Measurements from ENCODE around the gene CLIC3. TPM values are rescaled to one million over a fixed set of nuclear protein-coding genes. Genes with fewer than 3 reads are reported as not detected.

CLIC3 gene
- polyA plus RNA-seq, 1 donor from 2014 or later, result 3.5 TPM

DNA sequence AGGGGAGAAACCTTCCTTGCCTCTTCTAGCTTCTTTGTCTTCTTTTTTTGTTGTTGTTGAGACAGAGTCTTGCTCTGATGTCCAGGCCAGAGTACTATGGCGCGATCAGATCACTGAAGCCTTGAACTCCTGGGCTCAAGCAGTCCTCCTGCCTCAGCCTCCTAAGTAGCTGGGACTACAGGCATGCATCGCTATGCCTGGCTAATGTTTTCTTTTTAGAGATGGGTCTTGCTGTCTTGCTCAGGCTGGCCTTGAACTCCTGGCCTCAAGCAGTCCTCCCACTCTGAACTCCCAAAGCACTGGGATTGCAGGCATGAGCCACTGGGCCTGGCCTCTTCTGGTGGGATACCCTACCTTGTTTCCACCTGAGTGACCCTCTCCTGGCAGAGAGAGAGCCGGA is 7.5 kb downstream of the CLIC3 start:
- Mint-ChIP-seq H3K4me3 (peak overlapping the region in 1 of 4 donors; percentile 41), H3K27ac (peak overlapping the region in 1 of 3 donors; percentile 19), H3K9me3 (no peaks in the 10 kb centered on the region), H3K36me3 (peaks cover under 1% of the 10 kb centered on the region), H3K27me3 (peaks cover 17% of the 10 kb centered on the region), H3K4me1 (peaks cover 8 to 9% (median 9%) of the 10 kb centered on the region in 3 donors)

DNA sequence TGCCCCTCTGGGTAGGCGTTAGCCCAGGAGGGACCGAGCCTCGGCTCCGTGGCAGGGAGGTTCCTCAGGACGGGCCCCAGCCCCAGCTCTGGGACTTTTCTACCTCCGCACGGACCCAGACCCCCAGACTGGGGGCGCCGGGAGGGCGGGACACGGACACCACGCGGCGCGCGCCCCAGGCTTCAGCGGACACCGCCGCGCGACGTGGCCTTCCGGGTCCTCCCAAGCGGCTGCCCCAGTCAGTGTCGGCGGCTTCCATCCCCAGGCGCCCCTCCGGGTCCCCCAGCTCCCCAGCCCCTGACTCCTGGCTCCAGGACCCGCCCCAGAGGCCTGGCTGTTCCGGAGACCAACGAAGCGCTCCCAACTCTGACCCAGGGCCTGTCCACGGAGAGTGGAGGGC is 10.5 kb downstream of the CLIC3 start:
- Mint-ChIP-seq H3K27ac (peak overlapping the region in 1 of 3 donors; percentile 45), H3K4me3 (peak overlapping the region in 1 of 4 donors; percentile 37), H3K27me3 (peaks cover 30% of the 10 kb centered on the region), H3K9me3 (no peaks in the 10 kb centered on the region), H3K36me3 (peaks cover 2% of the 10 kb centered on the region), H3K4me1 (peaks cover 3 to 8% (median 7%) of the 10 kb centered on the region in 3 donors)

- Mint-ChIP-seq H3K9me3 (no peaks in the 10 kb centered on the region), H3K27me3 (peaks cover 30% of the 10 kb centered on the region), H3K4me3 (no peak overlapping the region), H3K27ac (no peak overlapping the region), H3K4me1 (peaks cover 3 to 7% (median 4%) of the 10 kb centered on the region in 3 donors), H3K36me3 (peaks cover 2% of the 10 kb centered on the region)
These were observed 11.3 kb downstream of the CLIC3 start for GRCh38 chr9:136985027-136985602.

DNA sequence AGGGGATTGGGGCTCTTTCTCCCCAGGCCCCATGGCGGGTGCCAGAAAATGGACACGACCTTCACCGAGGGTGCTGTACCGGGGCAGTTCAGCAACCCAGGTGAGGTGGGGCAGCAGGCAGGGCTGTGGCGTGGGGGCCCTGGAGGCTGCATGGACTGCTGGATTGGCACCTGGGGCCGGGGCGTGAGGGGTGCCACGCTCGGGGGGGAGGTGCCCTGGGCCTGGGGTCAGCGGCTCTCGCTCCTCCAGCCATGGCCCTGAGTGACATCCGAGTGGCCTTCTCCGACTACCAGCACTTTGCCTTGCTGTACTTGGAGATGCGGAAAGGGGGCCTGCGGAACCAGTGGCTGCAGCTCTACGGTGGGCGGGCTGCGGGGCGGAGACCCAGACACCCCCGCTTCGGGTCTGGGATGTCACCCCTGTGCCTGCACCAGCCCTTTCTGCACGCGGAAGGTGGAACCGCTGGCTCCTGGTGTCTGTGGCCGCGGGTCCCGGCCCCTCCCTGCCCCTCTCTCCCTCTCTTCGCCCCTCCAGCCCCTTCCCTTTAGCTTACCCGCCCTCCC is 11.8 kb downstream of the CLIC3 start:
- peaks cover 2% of the 10 kb centered on the region for H3K36me3 Mint-ChIP-seq
- H3K27ac Mint-ChIP-seq, result no peak overlapping the region
- peaks cover 3 to 7% (median 4%) of the 10 kb centered on the region in 3 donors for H3K4me1 Mint-ChIP-seq
- H3K4me3 Mint-ChIP-seq, result no peak overlapping the region
- peaks cover 30% of the 10 kb centered on the region for H3K27me3 Mint-ChIP-seq
- no peaks in the 10 kb centered on the region for H3K9me3 Mint-ChIP-seq

DNA sequence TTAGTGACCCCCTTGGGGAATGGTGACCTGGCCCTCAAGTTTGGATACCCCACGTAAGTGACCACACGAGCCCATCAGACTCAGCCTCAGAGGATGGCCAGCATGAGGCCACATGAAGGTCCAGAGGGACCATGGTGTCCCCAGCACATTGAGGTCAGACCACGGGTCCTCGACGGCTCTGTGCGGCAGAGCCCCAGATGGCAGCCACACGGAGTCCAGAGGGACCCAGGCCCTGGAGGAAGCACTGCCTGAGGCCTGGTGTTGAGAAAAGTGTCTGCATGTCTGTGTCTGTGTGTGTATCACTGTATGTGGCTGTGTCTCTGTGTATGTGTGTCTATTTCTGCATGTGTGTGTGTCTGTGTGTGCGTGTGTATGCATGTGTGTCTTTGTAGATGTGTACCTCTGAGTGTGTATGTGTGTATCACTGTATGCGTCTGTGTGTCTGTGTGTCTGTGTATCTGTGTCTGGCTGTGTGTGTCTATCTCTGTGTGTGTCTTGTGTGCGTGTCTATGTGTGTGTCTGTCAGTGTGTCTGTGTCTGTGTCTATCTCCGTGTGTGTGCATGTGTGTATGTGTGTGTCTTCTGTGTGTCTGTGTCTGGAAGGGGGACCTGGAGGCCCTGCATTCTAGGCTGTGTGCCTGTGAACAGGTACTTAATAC is 12.6 kb downstream of the CLIC3 start:
- peaks cover 0 to 7% (median 3%) of the 10 kb centered on the region in 3 donors for H3K4me1 Mint-ChIP-seq
- peak overlapping the region in 1 of 3 donors; percentile 71 for H3K27ac Mint-ChIP-seq
- H3K4me3 Mint-ChIP-seq, result no peak overlapping the region
- peaks cover 2% of the 10 kb centered on the region for H3K36me3 Mint-ChIP-seq
- peaks cover 28% of the 10 kb centered on the region for H3K27me3 Mint-ChIP-seq
- H3K9me3 Mint-ChIP-seq, result no peaks in the 10 kb centered on the region

- Mint-ChIP-seq H3K4me3 (no peak overlapping the region), H3K9me3 (no peaks in the 10 kb centered on the region), H3K27me3 (peaks cover 28% of the 10 kb centered on the region), H3K4me1 (peaks cover 0 to 7% (median 3%) of the 10 kb centered on the region in 3 donors), H3K36me3 (peaks cover 2% of the 10 kb centered on the region), H3K27ac (no peak overlapping the region)
These were observed 13.2 kb downstream of the CLIC3 start for GRCh38 chr9:136983167-136983566.

GRCh38 chr9:136982232-136983051 is 13.9 kb downstream of the CLIC3 start, which contains the start of gene LCNL1:
LCNL1 (plus strand) TSS chr9:136982993; CDS start chr9:136983587, 594 bp downstream.
- peaks cover 24% of the 10 kb centered on the region for H3K27me3 Mint-ChIP-seq
- peaks cover 0 to 5% (median 3%) of the 10 kb centered on the region in 3 donors for H3K4me1 Mint-ChIP-seq
- H3K36me3 Mint-ChIP-seq, result peaks cover 2% of the 10 kb centered on the region
- H3K27ac Mint-ChIP-seq, result peak within 1 kb of the TSS in 1 of 3 donors; percentile 71
- H3K9me3 Mint-ChIP-seq, result no peaks in the 10 kb centered on the region
- H3K4me3 Mint-ChIP-seq, result no peak within 1 kb of the TSS

GRCh38 chr9:136981588-136982231 is 14.7 kb downstream of the CLIC3 start:
- Mint-ChIP-seq H3K36me3 (peaks cover 2% of the 10 kb centered on the region), H3K4me1 (peaks cover 0 to 6% (median 5%) of the 10 kb centered on the region in 3 donors), H3K4me3 (no peak overlapping the region), H3K9me3 (no peaks in the 10 kb centered on the region), H3K27me3 (peaks cover 21% of the 10 kb centered on the region), H3K27ac (no peak overlapping the region)

- H3K9me3 Mint-ChIP-seq, result no peaks in the 10 kb centered on the region
- peaks cover 20% of the 10 kb centered on the region for H3K27me3 Mint-ChIP-seq
- H3K27ac Mint-ChIP-seq, result peak overlapping the region in 1 of 3 donors; percentile 26
- peaks cover 0 to 7% (median 3%) of the 10 kb centered on the region in 3 donors for H3K4me1 Mint-ChIP-seq
- peak overlapping the region in 1 of 4 donors; percentile 58 for H3K4me3 Mint-ChIP-seq
- H3K36me3 Mint-ChIP-seq, result peaks cover 2% of the 10 kb centered on the region
These were observed 15.5 kb downstream of the CLIC3 start for GRCh38 chr9:136980669-136981478.

DNA sequence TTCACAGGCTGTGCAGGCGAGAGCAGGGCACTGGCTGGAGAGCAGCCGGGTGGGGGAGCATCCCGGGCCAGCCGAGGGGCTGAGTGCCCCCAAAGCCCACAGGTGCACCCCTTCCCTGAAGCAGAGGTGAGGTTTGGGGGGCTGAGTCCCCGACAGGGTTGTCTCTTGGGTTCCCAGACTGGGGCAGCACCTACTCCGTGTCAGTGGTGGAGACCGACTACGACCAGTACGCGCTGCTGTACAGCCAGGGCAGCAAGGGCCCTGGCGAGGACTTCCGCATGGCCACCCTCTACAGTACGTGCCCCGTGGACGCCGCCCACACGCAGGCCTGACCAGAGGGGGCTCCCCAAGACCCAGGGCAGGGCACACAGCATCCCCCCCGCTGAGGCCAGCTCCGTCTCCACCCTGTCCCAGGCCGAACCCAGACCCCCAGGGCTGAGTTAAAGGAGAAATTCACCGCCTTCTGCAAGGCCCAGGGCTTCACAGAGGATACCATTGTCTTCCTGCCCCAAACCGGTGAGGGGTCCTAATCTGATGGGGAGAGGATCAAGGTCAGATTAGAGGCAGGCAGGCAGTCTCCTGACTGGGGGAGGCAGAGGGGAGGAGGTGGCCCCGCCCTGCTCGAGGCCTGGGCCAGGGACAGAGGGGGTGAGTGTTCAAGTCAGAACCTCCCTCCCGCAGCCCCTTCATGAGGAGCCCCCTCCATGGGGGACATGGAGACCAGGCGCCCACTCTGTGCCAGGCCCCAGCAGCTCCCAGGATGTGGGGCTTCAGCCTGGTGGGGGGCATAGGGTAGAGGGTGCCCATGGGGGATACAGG is 16.4 kb downstream of the CLIC3 start:
- H3K9me3 Mint-ChIP-seq, result no peaks in the 10 kb centered on the region
- peaks cover 20% of the 10 kb centered on the region for H3K27me3 Mint-ChIP-seq
- H3K36me3 Mint-ChIP-seq, result peaks cover 2% of the 10 kb centered on the region
- peaks cover 0 to 9% (median 5%) of the 10 kb centered on the region in 3 donors for H3K4me1 Mint-ChIP-seq
- H3K27ac Mint-ChIP-seq, result peak overlapping the region in 1 of 3 donors; percentile 10
- H3K4me3 Mint-ChIP-seq, result no peak overlapping the region

- Mint-ChIP-seq H3K9me3 (no peaks in the 10 kb centered on the region), H3K27ac (no peak overlapping the region), H3K36me3 (peaks cover 2% of the 10 kb centered on the region), H3K4me3 (no peak overlapping the region), H3K4me1 (peaks cover 0 to 8% (median 5%) of the 10 kb centered on the region in 3 donors), H3K27me3 (peaks cover 18% of the 10 kb centered on the region)
These were observed 17.4 kb downstream of the CLIC3 start for GRCh38 chr9:136978865-136979544.

DNA sequence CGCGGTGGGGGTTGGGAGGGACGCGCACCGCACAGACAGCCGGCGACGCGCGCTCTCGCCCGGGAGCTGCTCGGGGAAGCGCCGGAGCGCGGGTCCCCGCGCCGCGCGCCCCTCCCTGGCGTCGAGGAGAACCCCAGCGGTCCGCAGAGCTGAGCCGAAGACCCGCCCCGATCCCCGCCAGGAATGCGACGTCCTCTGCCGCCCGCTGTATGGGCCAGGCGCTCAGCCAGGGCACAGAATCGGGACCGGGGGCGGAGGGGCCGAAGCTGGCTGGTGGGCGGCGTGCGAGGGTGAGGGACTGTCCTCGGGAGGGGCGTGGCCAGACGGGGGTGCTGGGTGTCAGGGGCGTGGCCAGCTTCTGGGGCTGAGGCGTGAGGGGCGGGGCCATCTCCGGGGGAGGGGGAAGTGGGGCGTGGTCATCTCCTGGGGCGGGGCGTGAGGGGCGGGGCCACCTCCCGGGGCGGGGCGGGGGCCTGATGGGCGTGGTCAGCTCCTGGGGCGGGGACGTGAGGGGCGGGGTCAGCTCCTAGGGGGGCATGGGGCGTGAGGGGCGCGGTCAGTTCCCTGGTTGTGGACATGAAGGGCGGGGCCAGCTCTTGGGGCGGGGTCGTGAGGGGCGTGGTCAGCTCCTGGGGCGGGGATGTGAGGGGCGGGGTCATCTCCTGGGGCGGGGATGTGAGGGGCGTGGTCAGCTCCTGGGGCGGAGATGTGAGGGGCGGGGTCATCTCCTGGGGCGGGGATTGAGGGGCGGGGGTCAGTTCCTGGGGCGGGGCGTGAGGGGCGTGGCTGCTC is 18.1 kb downstream of the CLIC3 start:
- peaks cover 12% of the 10 kb centered on the region for H3K27me3 Mint-ChIP-seq
- H3K4me1 Mint-ChIP-seq, result peaks cover 0 to 6% (median 2%) of the 10 kb centered on the region in 3 donors
- H3K27ac Mint-ChIP-seq, result no peak overlapping the region
- no peaks in the 10 kb centered on the region for H3K9me3 Mint-ChIP-seq
- no peak overlapping the region for H3K4me3 Mint-ChIP-seq
- H3K36me3 Mint-ChIP-seq, result no peaks in the 10 kb centered on the region
